Measurements from ENCODE around the gene OTUD3.
"Not testable (repeated sequence)": the region's sequence is repeated elsewhere in the genome, so short reads cannot be mapped to it uniquely, and the experiment has no call there.

The OTUD3 gene, protein sequence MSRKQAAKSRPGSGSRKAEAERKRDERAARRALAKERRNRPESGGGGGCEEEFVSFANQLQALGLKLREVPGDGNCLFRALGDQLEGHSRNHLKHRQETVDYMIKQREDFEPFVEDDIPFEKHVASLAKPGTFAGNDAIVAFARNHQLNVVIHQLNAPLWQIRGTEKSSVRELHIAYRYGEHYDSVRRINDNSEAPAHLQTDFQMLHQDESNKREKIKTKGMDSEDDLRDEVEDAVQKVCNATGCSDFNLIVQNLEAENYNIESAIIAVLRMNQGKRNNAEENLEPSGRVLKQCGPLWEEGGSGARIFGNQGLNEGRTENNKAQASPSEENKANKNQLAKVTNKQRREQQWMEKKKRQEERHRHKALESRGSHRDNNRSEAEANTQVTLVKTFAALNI

DNA sequence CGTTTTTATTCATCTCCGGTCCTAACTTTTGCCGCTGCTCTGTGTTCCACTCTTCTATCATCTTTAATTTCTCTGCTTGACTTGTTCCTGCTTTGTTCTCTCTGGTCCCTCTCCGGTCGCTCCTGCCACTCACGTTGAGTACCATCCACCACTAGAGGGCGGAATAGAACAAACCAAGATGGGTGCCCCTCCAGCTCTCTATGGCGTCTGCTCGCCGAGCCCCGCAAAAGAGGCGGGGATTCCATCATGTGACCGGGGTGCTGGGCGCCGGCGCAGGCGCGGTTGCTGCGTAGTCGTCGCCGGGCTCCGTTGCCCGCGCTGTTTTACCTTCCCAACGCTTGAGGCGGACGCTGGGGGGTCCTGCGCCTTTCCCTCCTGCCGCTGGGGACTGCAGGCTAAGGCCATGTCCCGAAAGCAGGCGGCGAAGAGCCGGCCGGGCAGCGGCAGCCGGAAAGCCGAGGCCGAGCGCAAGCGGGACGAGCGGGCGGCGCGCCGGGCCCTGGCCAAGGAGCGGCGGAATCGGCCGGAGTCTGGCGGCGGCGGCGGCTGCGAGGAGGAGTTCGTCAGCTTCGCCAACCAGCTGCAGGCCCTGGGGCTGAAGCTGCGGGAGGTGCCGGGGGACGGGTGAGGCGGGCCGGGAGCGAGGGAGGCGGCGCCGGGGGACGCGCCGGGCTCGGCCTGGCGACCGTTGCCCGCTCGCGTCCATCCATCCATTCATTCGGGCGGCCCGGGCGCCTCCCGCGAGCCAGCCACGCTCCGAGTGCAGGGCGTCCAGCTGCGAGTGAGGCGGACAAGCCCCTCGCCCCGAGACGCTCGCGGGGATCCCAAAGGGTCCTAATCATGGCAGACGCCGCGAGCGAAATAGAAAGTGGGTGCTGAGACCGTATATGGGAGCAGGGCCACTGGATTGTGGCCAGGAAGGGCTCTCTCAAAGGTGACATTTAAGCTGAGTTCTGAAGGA lies at the start of gene OTUD3:
OTUD3 (plus strand) TSS at position 285 of the 961 bp plus-strand sequence; CDS start at position 404, 119 bp downstream.
- Histone ChIP-seq H3K27ac (peak within 1 kb of the TSS; percentile 66 to 96 (median 93)), H3K4me3 (peak within 1 kb of the TSS; percentile 56 to 100 (median 92))

DNA sequence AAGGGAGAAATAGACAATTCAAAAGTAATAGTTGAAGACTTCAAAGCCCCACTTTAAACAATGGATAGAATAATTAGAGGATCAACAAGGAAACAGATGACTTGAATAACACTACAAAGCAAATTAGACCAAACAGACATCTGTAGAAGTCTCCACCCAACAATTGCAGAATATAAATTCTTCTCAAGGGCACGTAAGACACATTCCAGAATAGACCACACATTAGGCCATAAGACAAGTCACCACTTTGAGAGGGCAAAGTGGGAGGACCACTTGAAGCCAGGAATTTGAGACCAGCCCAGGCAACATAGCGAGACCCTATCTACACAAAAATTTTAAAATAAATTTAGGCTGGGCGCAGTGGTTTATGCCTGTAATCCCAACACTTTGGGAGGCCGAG lies 46.6 kb upstream of the OTUD3 start:
- H3K27ac ChIP-seq, result no peak overlapping the region
- H3K4me3 ChIP-seq, result no peak overlapping the region

DNA sequence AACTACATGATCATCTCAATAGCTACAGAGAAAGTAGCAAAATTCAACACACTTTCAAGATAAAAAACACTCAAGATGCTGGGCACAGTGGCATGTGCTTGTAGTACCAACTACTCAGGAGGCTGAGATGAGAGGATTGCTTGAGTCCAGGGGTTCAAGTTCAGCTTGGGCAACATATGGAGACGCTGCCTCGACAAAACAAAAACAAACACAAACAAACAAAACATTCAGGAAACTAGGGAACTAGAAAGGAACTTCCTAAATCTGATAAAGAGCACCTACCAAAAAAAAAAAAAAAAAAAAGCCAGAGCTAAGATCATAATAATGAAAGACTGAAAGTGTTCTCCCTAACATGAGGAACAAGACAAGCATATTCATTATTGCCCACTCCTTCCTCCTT lies 44.3 kb upstream of the OTUD3 start:
- no peak overlapping the region for H3K4me3 ChIP-seq

DNA sequence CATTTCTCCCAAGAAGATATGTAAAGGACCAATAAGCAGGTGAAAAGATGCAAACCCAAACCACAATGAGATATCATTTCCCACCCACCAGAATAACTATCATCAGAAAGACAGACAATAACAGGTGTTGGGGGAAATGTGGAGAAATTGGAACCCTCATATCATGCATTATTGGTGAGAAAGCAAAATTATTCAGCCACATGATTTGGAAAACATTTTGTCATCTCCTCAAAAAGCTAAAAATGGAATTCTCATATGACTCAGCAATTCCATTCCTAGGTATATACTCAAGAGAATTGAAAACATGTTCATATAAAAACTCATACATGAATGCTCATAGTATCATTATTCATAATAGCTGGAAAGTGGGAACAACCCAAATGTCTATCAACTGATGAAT lies 42.0 kb upstream of the OTUD3 start:
- Histone ChIP-seq H3K27ac (no peak overlapping the region), H3K4me3 (no peak overlapping the region)

More for the DNA sequence above, 44.3 kb upstream of the OTUD3 start:
- H3K27ac ChIP-seq, result no peak overlapping the region

DNA sequence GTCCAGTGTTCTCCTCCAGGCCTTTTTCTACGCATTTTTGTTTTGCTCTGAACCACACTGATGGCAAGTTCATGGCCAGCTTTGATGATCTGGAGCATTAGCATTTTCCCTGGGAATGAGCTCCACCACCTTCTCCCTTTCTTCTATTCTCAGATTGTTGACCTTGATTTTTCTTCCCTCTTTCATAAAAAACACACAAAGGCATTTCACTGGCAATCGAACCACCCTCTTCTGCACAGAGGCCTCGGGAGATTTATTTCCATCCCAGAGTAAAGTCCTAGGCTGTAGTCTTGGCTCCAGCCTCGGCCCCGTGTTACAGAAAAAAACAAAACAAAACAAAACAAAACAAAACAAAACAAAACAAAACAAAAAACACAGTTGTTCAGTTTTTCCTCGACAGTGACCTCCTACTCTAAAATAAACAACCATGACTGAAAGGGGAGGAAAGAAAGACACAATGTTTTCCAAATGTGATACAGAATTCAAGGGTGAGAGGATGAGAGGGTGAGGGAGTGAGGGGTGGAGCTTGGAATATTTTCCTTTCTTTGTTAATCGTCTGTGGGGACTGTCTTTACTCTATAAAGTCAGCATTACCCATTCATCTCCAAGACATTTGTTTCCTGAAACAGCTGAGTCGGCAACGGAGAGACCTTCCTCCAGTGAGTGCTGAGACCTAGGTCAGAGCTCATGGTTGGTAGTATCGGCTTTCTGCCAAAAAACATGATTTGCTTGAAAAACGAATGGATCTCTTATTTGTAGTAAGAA lies 37.3 kb upstream of the OTUD3 start:
- H3K4me3 ChIP-seq, result no peak overlapping the region
- H3K27ac ChIP-seq, result no peak overlapping the region

DNA sequence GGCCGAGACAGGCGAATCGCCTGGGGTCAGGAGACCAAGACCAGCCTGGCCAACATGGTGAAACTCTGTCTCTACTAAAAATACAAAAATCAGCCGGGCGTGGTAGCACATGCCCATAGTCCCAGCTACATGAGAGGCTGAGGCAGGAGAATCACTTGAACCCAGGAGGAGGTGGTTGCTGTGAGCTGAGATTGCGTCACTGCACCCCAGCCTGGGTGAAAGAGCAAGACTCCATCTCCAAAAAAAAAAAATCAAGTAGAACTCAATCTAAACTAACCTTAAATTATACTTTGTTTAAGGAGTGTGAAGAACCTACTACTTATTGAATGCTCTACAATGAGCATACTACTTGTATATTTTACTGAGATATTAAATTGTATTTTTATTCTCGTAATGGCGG lies 36.6 kb upstream of the OTUD3 start:
- Histone ChIP-seq H3K4me3 (no peak overlapping the region), H3K27ac (no peak overlapping the region)

DNA sequence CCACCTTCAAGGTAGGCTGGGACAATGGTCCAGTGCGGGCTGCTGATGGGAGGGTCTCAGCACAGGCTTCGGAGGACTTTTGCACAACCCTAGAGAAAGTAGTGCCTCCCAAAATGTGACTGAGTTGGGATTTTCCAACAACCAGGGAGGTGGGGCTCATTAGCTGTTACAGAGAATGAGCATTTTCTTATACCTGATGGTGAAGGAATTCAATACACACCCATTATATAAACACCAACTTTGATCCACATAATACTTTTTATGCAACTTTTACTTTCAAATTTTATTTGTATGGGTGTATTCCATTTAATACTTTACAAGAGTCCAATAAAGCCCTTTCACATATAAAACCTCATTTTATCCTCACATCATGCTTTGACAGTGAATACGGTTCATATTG lies 35.9 kb upstream of the OTUD3 start:
- no peak overlapping the region for H3K27ac ChIP-seq

DNA sequence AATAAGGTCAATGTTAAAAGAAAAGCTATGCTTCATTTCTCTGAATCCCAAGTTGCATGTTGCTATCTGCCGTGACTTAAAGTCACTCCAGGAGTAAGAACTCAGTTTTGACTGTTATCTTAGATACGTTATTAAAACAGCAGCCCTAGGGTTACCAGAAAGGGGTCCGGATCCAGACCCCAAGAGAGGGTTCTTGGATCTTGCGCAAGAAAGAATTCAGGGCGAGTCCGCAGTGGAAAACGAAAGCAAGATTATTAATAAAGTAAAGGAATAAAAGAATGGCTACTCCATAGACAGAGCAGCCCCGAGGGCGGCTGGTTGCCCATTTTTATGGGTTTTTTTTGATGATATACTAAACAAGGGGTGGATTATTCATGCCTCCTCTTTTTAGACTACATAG lies 34.9 kb upstream of the OTUD3 start:
- not testable (repeated sequence) for H3K4me3 ChIP-seq, H3K27ac ChIP-seq

More for the DNA sequence above, 35.9 kb upstream of the OTUD3 start:
- H3K4me3 ChIP-seq, result no peak overlapping the region

DNA sequence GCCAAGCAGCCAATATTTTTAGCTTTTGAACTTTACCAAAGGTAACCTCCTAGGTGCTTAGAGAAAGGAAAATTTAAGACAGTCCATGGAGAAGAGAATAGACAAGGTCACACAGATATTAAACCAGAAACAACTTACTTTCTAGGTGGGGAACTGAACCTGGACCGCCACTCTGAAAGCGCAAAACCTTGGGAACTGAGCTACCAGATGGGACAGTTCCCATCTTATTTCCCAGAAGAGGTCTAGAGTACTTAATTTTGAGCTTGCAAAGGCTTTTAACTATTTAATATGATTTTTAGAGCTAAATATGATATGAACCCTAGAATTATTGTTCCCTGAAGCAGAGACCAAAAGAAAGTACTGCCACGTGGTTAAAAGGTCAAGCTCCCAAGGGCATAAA lies 32.9 kb upstream of the OTUD3 start:
- H3K27ac ChIP-seq, H3K4me3 ChIP-seq: not testable (repeated sequence)

DNA sequence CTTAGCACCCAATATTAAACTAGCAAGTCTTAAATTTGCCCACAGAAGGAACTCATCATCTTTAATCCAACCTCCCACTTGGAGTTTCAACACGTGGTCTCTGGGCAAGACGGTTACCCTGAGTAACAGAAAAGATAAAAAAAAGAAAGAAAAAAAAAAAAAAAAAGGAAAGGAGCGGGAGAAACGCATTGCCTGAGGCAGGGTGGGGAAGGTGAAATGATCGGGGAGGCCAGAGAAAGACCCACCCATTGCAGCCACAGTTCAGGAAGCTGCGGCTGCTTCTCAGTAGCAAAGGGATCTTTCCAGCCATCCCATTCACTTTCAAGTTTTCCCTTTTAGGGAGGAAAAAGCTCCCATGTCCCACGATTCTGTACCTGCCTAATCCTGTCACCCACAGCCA lies 32.0 kb upstream of the OTUD3 start:
- Histone ChIP-seq H3K4me3 (no peak overlapping the region), H3K27ac (no peak overlapping the region)

DNA sequence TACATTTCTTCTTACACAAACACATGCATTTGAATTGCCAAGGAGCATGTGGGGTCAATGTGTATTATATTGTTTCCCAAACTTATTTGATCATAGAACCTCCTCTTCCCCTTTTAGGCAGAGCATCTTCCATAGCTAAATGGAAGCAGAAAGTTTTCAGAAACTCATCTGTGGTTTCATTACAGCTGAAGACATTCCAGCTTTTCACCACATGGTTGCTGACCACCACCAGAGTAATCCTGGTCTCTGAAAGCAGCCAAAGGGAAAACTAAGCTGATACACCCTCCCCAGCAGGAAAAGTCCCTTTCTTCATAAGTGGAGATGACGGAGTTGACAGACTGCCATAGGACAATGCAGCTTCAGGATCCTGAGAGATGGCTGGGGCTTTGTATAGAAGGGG lies 30.2 kb upstream of the OTUD3 start:
- no peak overlapping the region for H3K4me3 ChIP-seq
- no peak overlapping the region for H3K27ac ChIP-seq

DNA sequence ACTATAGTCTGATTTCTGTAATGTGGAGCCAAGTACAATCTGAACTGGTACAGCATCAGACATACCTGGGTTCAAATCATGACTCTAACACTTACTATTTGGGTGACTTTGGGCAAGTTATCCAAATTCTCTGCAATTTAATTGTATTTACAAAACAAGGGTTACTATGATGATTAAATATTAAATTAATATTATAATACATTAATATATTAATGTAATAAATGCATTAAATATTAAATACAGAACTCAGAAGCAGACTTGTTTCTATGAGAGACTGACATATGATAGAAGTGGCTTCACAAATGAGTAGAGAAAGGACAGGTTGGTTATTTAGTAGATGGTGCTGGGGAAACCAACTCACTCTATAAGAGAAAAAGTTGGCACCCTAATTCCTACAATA lies 27.3 kb upstream of the OTUD3 start:
- Histone ChIP-seq H3K27ac (no peak overlapping the region), H3K4me3 (no peak overlapping the region)

DNA sequence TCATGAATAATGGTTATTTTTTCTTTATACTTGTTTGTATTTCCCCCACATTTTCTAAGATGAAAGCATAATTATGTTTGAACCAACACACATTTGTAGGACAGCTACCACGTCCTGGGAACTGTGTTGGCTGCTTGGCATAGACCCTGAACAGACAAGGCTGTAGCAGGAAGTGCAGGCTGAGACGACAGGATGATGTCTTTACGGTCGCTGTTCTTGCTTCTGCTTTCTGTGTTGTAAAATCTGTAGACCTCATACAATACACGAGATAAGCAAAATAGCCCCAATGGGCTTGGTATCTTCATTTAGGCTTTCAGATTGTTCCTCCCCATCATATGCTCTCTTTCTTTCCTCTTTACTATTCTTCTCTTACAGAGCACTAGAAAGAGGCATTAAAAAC lies 23.3 kb upstream of the OTUD3 start:
- Histone ChIP-seq H3K27ac (no peak overlapping the region), H3K4me3 (no peak overlapping the region)

DNA sequence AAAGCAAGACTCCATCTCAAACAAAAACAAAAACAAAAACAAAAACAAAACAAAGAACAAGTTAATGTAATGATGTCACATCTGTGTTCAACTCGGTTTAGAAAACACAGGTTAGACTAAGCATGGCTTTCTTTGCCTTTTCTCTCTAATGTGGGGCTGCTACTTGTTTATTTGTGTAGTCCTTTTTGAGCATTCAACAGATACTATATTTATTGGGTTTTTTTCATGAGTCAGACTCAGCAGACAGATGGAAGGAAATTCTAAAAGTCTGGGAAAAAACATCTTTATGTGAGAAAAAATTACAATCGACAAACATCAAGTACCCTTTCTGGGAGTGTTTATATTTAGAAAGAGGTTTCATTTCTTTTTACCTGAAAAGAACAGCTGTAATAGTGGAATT lies 22.3 kb upstream of the OTUD3 start:
- Histone ChIP-seq H3K4me3 (no peak overlapping the region), H3K27ac (no peak overlapping the region)

DNA sequence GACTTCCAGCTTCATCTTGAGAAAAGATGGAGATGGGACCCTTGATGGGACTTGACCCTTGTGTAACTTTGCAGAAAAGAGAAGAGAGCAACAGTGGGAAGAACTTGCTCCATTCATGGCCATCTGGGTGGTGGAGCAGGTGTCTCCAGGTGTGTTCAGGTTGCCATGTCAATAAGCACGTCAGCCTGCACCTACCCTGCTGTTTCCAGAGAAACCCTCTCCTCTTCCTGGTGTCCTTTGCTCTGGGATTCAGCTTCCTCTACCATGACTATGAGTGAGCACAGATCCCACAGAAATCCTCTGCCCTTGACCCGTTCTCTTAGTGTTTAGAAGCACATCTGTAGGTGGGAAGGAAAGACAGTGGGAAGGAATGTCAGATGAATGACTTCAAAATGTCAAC lies 21.8 kb upstream of the OTUD3 start:
- no peak overlapping the region for H3K27ac ChIP-seq
- H3K4me3 ChIP-seq, result no peak overlapping the region

DNA sequence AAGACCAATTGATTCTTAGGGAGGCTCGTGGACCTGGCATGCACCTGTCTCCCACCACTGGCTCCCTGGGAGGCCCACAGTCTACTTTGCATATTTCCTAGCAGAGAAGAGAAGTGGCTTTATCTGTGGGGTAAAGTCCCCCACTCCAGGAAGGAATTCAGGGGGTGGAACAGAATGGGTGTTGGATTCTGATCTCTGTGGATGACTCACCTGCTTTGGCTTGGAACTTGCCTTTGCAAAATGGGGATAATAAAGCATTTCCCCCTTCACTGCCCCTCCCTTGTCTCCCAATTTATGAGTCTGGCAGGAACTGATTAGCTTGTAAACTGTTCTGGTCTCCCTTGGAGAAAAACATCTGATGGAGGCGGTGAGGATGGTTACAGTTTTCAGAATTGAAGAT lies 21.2 kb upstream of the OTUD3 start:
- H3K4me3 ChIP-seq, result no peak overlapping the region
- H3K27ac ChIP-seq, result no peak overlapping the region

DNA sequence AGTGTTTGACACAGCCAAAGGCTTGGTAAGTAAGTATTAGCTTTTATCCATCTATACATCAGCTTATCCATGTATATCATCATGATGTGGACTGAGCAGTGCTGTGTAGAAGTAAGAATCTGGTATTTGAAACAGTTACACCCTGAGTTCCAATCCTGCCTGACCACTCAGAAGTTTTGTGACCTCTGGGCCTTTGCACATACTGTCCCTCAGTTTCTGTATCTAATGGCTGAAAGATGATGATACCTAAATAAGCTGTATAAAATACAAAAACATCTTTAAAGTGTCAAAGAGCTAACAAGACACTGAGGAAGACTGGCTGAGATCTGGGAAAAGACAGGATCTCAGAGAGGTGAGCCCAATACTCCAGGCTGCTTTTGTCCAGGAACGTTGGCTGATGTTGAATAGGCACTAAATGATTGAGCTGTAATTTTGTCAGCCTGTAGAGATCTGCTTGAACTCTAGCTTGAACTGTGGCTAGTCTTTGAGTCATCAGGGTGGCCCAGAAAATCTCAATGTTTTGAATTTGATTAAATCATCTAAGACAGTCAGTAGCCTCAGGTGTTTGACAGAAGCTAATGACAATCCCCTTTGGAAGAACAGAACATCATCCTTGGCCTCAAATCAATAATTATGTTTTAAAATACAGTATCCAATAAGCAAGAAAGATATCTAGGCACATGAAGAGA lies 20.2 kb upstream of the OTUD3 start:
- no peak overlapping the region for H3K27ac ChIP-seq
- H3K4me3 ChIP-seq, result no peak overlapping the region

DNA sequence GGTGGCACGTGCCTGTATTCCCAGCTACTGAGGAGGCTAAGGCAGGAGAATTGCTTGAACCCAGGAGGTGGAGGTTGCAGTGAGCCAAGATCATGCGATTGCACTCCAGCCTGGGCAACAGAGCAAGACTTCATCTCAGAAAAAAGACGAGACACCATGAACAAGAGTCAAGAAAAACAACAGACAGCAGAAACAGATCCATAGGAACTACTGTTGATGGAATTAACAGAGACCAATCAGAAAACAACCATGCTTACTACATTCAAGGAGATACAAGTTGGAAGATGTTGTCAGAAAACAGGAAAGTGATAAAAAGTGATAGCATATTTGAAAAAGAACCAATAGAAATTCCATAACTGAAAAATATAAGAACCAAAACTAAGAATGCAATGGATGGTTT lies 19.3 kb upstream of the OTUD3 start:
- Histone ChIP-seq H3K4me3 (no peak overlapping the region), H3K27ac (no peak overlapping the region)

DNA sequence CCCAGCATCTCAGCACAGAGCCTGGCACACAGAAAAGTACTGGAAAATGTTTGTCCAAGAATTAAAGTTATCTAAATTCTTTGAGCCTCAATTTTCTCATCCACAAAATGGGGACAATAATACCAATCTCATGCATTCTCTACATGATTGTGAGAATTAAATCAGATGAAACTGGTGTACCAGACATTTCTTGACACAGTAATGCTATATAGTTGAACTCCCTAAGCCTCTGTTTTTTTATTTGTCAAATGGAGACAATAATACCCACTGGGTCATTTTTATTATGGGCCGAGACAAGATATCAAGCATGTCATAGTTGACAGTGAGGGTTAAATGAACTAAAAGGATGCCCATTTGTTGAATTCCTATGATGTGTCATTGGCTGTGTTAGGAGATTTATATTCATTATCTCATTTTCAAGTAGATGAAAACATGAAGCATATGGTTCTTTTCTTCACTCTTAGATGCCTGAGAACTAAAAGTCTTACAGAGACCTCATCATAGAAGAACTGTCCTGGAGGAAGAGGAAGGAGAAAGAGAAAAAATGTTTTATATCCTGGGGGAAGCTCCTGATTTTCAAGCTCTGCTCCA lies 17.5 kb upstream of the OTUD3 start:
- H3K27ac ChIP-seq, result no peak overlapping the region

More for the DNA sequence above, 17.5 kb upstream of the OTUD3 start:
- no peak overlapping the region for H3K4me3 ChIP-seq

All from skin epidermis (tissue), 12 donors.